ENCODE data around the gene IRX2. TPM values are rescaled to one million over a fixed set of nuclear protein-coding genes. Genes with fewer than 3 reads are reported as not detected.

The IRX2 gene
- total RNA-seq, 4 donors from 2014 or later: 24.3 to 41.1 (median 32.7) TPM

- WGBS: 94% methylated on average over 15 of the region's 15 CpGs
- Histone ChIP-seq H3K4me3 (no peak overlapping the region), H3K36me3 (no peaks in the 10 kb centered on the region), H3K27me3 (peaks cover 9% of the 10 kb centered on the region), H3K9me3 (no peaks in the 10 kb centered on the region), H3K4me1 (no peaks in the 10 kb centered on the region), H3K27ac (no peak overlapping the region)
- DNase-seq (ENCODE audit: low spot score in 2 of 2): no peak
- no peak for TF ChIP-seq CTCF (IDR thresholded peaks at IDR 0.05)
- no peak for TF ChIP-seq POLR2A (IDR thresholded peaks at IDR 0.05)
- no peak for TF ChIP-seq POLR2AphosphoS5 (IDR thresholded peaks at IDR 0.05)
- no peak for TF ChIP-seq EP300 (IDR thresholded peaks at IDR 0.05)
These were observed 13.1 kb upstream of the IRX2 start for GRCh38 chr5:2764581-2764980.

- no peak overlapping the region for H3K27ac ChIP-seq
- no peak for TF ChIP-seq CTCF (IDR thresholded peaks at IDR 0.05)
- TF ChIP-seq EP300 (IDR thresholded peaks at IDR 0.05): no peak
- TF ChIP-seq POLR2AphosphoS5 (IDR thresholded peaks at IDR 0.05): no peak
- TF ChIP-seq POLR2A (IDR thresholded peaks at IDR 0.05): no peak
- H3K27me3 ChIP-seq: peaks cover 12% of the 10 kb centered on the region
- H3K4me1 ChIP-seq: no peaks in the 10 kb centered on the region
- 93% methylated on average over 3 of the region's 4 CpGs for WGBS
- H3K4me3 ChIP-seq: no peak overlapping the region
- H3K9me3 ChIP-seq: no peaks in the 10 kb centered on the region
- no peak for DNase-seq (ENCODE audit: low spot score in 2 of 2)
- no peaks in the 10 kb centered on the region for H3K36me3 ChIP-seq
These were observed 12.0 kb upstream of the IRX2 start for GRCh38 chr5:2763533-2763794.

- H3K36me3 ChIP-seq: no peaks in the 10 kb centered on the region
- WGBS: 88% methylated on average over 12 of the region's 12 CpGs
- H3K27ac ChIP-seq: no peak overlapping the region
- H3K9me3 ChIP-seq: no peaks in the 10 kb centered on the region
- peaks cover 14% of the 10 kb centered on the region for H3K27me3 ChIP-seq
- TF ChIP-seq CTCF (IDR thresholded peaks at IDR 0.05): no peak
- TF ChIP-seq EP300 (IDR thresholded peaks at IDR 0.05): no peak
- no peak for TF ChIP-seq POLR2AphosphoS5 (IDR thresholded peaks at IDR 0.05)
- no peak for TF ChIP-seq POLR2A (IDR thresholded peaks at IDR 0.05)
- no peak for DNase-seq (ENCODE audit: low spot score in 2 of 2)
- peaks cover 2% of the 10 kb centered on the region for H3K4me1 ChIP-seq
- H3K4me3 ChIP-seq: no peak overlapping the region
These were observed 11.5 kb upstream of the IRX2 start for GRCh38 chr5:2762744-2763532.

GRCh38 chr5:2761921-2762488 is 10.5 kb upstream of the IRX2 start:
- no peak for DNase-seq (ENCODE audit: low spot score in 2 of 2)
- H3K27me3 ChIP-seq: peaks cover 13% of the 10 kb centered on the region
- 60% methylated on average over 4 of the region's 4 CpGs for WGBS
- no peaks in the 10 kb centered on the region for H3K9me3 ChIP-seq
- TF ChIP-seq CTCF (IDR thresholded peaks at IDR 0.05) (no peak), EP300 (IDR thresholded peaks at IDR 0.05) (no peak), POLR2AphosphoS5 (IDR thresholded peaks at IDR 0.05) (no peak)
- H3K4me1 ChIP-seq: peaks cover 12% of the 10 kb centered on the region
- no peak overlapping the region for H3K27ac ChIP-seq
- H3K36me3 ChIP-seq: no peaks in the 10 kb centered on the region
- H3K4me3 ChIP-seq: no peak overlapping the region

GRCh38 chr5:2759696-2760461 is 8.4 kb upstream of the IRX2 start:
- peaks cover 15% of the 10 kb centered on the region for H3K27me3 ChIP-seq
- H3K36me3 ChIP-seq: no peaks in the 10 kb centered on the region
- WGBS: 82% methylated on average over 10 of the region's 11 CpGs
- H3K9me3 ChIP-seq: no peaks in the 10 kb centered on the region
- H3K4me1 ChIP-seq: peaks cover 32% of the 10 kb centered on the region
- no peak for DNase-seq (ENCODE audit: low spot score in 2 of 2)
- H3K4me3 ChIP-seq: no peak overlapping the region
- TF ChIP-seq EP300 (IDR thresholded peaks at IDR 0.05) (no peak), CTCF (IDR thresholded peaks at IDR 0.05) (no peak), POLR2A (IDR thresholded peaks at IDR 0.05) (no peak), POLR2AphosphoS5 (IDR thresholded peaks at IDR 0.05) (no peak)
- no peak overlapping the region for H3K27ac ChIP-seq

Data from suprapubic skin (tissue), 4 donors.